PC-9 (cell line): ENCODE data around the gene ACYP1.

Experiments used
- CTCF ChIP-seq: fragments of 200-600 bp; sonication (generic); conservative IDR thresholded peaks from 2 replicates; pipeline ENCODE4 v1.6.1; 2017; ENCODE audit warnings: mixed run types, antibody characterized with exemption, mild to moderate bottlenecking, moderate library complexity
- EZH2 ChIP-seq: fragments of 200-600 bp; sonication (generic); IDR thresholded peaks from 2 replicates; pipeline ENCODE4 v1.8.0; 2017; ENCODE audit warnings: antibody characterized with exemption, low read depth

- TF ChIP-seq CTCF (no peak), EZH2 (no peak)
Observed at GRCh38 chr14:75049731-75050201, 14.1 kb downstream of the ACYP1 start.
